ENCODE measurements around the gene BEST2. TPM values are rescaled to one million over a fixed set of nuclear protein-coding genes. Genes with fewer than 3 reads are reported as not detected.

The BEST2 gene
- total RNA-seq, 4 donors from 2014 or later, result not detected

- no peak for TF ChIP-seq CTCF (IDR thresholded peaks at IDR 0.05)
- no peak for DNase-seq (ENCODE audit: low spot score)
These were observed 36.6 kb downstream of the BEST2 start for GRCh38 chr19:12788042-12788681.

GRCh38 chr19:12788682-12789097, 37.1 kb downstream of the BEST2 start:
- ATAC-seq (ENCODE audit: low FRiP score), result no peak
- TF ChIP-seq CTCF (IDR thresholded peaks at IDR 0.05), result no peak
- no peak for DNase-seq (ENCODE audit: low spot score)

More at GRCh38 chr19:12788042-12788681, 36.6 kb downstream of the BEST2 start:
- no peak for ATAC-seq (ENCODE audit: low FRiP score)

GRCh38 chr19:12789098-12789903, 37.7 kb downstream of the BEST2 start:
- DNase-seq (ENCODE audit: low spot score) (no peak), ATAC-seq (ENCODE audit: low FRiP score) (no peak)
- TF ChIP-seq CTCF (IDR thresholded peaks at IDR 0.05), result no peak

- peak; percentile 50 for ATAC-seq (ENCODE audit: low FRiP score)
- peak; percentile 84 for DNase-seq (ENCODE audit: low spot score)
- no peak for TF ChIP-seq CTCF (IDR thresholded peaks at IDR 0.05)
These were observed 38.5 kb downstream of the BEST2 start for GRCh38 chr19:12789904-12790619.

GRCh38 chr19:12790628-12791344, 39.2 kb downstream of the BEST2 start:
- DNase-seq (ENCODE audit: low spot score) (no peak), ATAC-seq (ENCODE audit: low FRiP score) (no peak)
- TF ChIP-seq CTCF (IDR thresholded peaks at IDR 0.05), result no peak

- DNase-seq (ENCODE audit: low spot score), result peak; percentile 86
- peak; percentile 33 for ATAC-seq (ENCODE audit: low FRiP score)
These were observed 39.9 kb downstream of the BEST2 start, which contains the start of gene JUNB for GRCh38 chr19:12791345-12792050. Gene JUNB, plus strand, starts transcription at chr19:12791486. Its CDS starts 286 bp downstream, at chr19:12791772.

More at GRCh38 chr19:12791345-12792050, 39.9 kb downstream of the BEST2 start, which contains the start of gene JUNB:
- no peak for TF ChIP-seq CTCF (IDR thresholded peaks at IDR 0.05)

Data from omental fat pad (tissue), 4 donors.